Activated T-helper 1 cell treated with anti-CD3 and anti-CD28 coated beads, Interleukin-12 subunit alpha, Interleukin-12 subunit beta, Interleukin-2, Interleukin-4 antibody, amounts not matched to agents 30 ng/mL and 10 ng/mL and 1 ng/mL, durations not matched to agents 14 hours and 24 hours and 36 hours (primary cell): Measurements from ENCODE around the gene HYAL2. TPM values are rescaled to one million over a fixed set of nuclear protein-coding genes. Genes with fewer than 3 reads are reported as not detected.
"Not testable (repeated sequence)": the region's sequence is repeated elsewhere in the genome, so short reads cannot be mapped to it uniquely, and the experiment has no call there.

Experiments used
- DNase-seq: peaks from one replicate; pipeline ENCODE4 v3.0.0; 2021; ENCODE audit warnings: low spot score
- H3K27ac Mint-ChIP-seq: one replicate; pipeline ENCODE4 v1.8.0; 2021; ENCODE audit warnings: mild to moderate bottlenecking, mixed read lengths
- H3K27me3 Mint-ChIP-seq: one replicate; pipeline ENCODE4 v1.8.0; 2022; ENCODE audit warnings: mild to moderate bottlenecking, moderate library complexity, mixed read lengths; ENCODE audit not compliant: insufficient read depth
- H3K36me3 Mint-ChIP-seq: one replicate; pipeline ENCODE4 v1.8.0; 2021; ENCODE audit warnings: low read depth, mixed read lengths
- H3K4me1 Mint-ChIP-seq: one replicate; pipeline ENCODE4 v1.8.0; 2021; ENCODE audit warnings: low read depth, mixed read lengths
- H3K4me3 Mint-ChIP-seq: one replicate; pipeline ENCODE4 v1.8.0; 2021; ENCODE audit warnings: mild to moderate bottlenecking, moderate library complexity, mixed read lengths
- H3K9me3 Mint-ChIP-seq: one replicate; pipeline ENCODE4 v1.8.0; 2021; ENCODE audit warnings: mixed read lengths
- intact Hi-C: fragments of 100-400 bp; cut with micrococcal nuclease; formaldehyde crosslinking; loops from one replicate; pipeline ENCODE4 v1.15.1; 2024
- total RNA-seq: library from RNA; stranded (reverse); gene quantifications from 2 replicates; pipeline ENCODE4 v1.2.3, GENCODE V29; 2022

HYAL2 gene
- total RNA-seq, 1 donor from 2014 or later: 15.5 TPM

GRCh38 chr3:50314342-50314741, 8.2 kb downstream of the HYAL2 start:
- Mint-ChIP-seq H3K27ac (no peak overlapping the region), H3K27me3 (no peaks in the 10 kb centered on the region), H3K4me3 (no peak overlapping the region), H3K9me3 (no peaks in the 10 kb centered on the region), H3K4me1 (peaks cover 18% of the 10 kb centered on the region), H3K36me3 (peaks cover 16% of the 10 kb centered on the region)
- intact Hi-C loops: no loop called here
- DNase-seq: no peak

GRCh38 chr3:50312041-50312440, 10.5 kb downstream of the HYAL2 start:
- DNase-seq, H3K4me3 Mint-ChIP-seq: not testable (repeated sequence)

GRCh38 chr3:50304601-50305000, 17.9 kb downstream of the HYAL2 start:
- no peaks in the 10 kb centered on the region for H3K9me3 Mint-ChIP-seq
- peaks cover 1% of the 10 kb centered on the region for H3K27me3 Mint-ChIP-seq
- intact Hi-C loops: no loop called here
- DNase-seq: no peak
- H3K36me3 Mint-ChIP-seq: no peaks in the 10 kb centered on the region
- no peak overlapping the region for H3K4me3 Mint-ChIP-seq
- no peak overlapping the region for H3K27ac Mint-ChIP-seq
- H3K4me1 Mint-ChIP-seq: peaks cover 10% of the 10 kb centered on the region

More at GRCh38 chr3:50312041-50312440, 10.5 kb downstream of the HYAL2 start:
- H3K9me3 Mint-ChIP-seq, H3K27me3 Mint-ChIP-seq, H3K36me3 Mint-ChIP-seq, H3K27ac Mint-ChIP-seq, H3K4me1 Mint-ChIP-seq, intact Hi-C loops: not testable (repeated sequence)

GRCh38 chr3:50303013-50303815, 19.3 kb downstream of the HYAL2 start, which contains the start of gene HYAL1:
Gene HYAL1, minus strand, starts transcription at chr3:50303574. Its CDS starts 618 bp downstream, at chr3:50302956.
- peaks cover 1% of the 10 kb centered on the region for H3K27me3 Mint-ChIP-seq
- H3K4me1 Mint-ChIP-seq: peaks cover 12% of the 10 kb centered on the region
- intact Hi-C loops: no loop called here
- no peaks in the 10 kb centered on the region for H3K36me3 Mint-ChIP-seq
- no peaks in the 10 kb centered on the region for H3K9me3 Mint-ChIP-seq
- H3K27ac Mint-ChIP-seq: no peak within 1 kb of the TSS
- DNase-seq: no peak
- H3K4me3 Mint-ChIP-seq: no peak within 1 kb of the TSS

GRCh38 chr3:50302095-50303012, 20.2 kb downstream of the HYAL2 start:
- no peak overlapping the region for H3K4me3 Mint-ChIP-seq
- intact Hi-C loops: no loop called here
- no peaks in the 10 kb centered on the region for H3K9me3 Mint-ChIP-seq
- no peak overlapping the region for H3K27ac Mint-ChIP-seq
- peaks cover 15% of the 10 kb centered on the region for H3K4me1 Mint-ChIP-seq
- DNase-seq: no peak
- peaks cover 1% of the 10 kb centered on the region for H3K27me3 Mint-ChIP-seq
- no peaks in the 10 kb centered on the region for H3K36me3 Mint-ChIP-seq

GRCh38 chr3:50300681-50301254, 21.8 kb downstream of the HYAL2 start:
- Mint-ChIP-seq H3K9me3 (no peaks in the 10 kb centered on the region), H3K36me3 (no peaks in the 10 kb centered on the region), H3K27ac (peak overlapping the region; percentile 95), H3K27me3 (peaks cover 1% of the 10 kb centered on the region), H3K4me1 (peaks cover 15% of the 10 kb centered on the region), H3K4me3 (peak overlapping the region; percentile 94)
- no peak for DNase-seq
- intact Hi-C loops: no loop called here

- DNase-seq: no peak
- Mint-ChIP-seq H3K27me3 (peaks cover 1% of the 10 kb centered on the region), H3K9me3 (no peaks in the 10 kb centered on the region), H3K4me3 (peak overlapping the region; percentile 94), H3K27ac (peak overlapping the region; percentile 95), H3K4me1 (peaks cover 15% of the 10 kb centered on the region), H3K36me3 (no peaks in the 10 kb centered on the region)
- intact Hi-C loops: loop anchor here (1.0 to 5.0 kb wide), 16 partner anchors 21 to 1899 kb away; partner anchors contain the start of genes ALAS1, APEH, C3orf18 and CYB561D2
These were observed 22.4 kb downstream of the HYAL2 start for GRCh38 chr3:50299929-50300680.

- peak overlapping the region; percentile 95 for H3K27ac Mint-ChIP-seq
- peaks cover 15% of the 10 kb centered on the region for H3K4me1 Mint-ChIP-seq
- peak overlapping the region; percentile 94 for H3K4me3 Mint-ChIP-seq
- H3K27me3 Mint-ChIP-seq: peaks cover 1% of the 10 kb centered on the region
- no peak for DNase-seq
- no peaks in the 10 kb centered on the region for H3K9me3 Mint-ChIP-seq
- intact Hi-C loops: loop anchor here (1.0 to 5.0 kb wide), 16 partner anchors 22 to 1899 kb away; partner anchors contain the start of genes ALAS1, APEH, C3orf18 and CYB561D2
- H3K36me3 Mint-ChIP-seq: no peaks in the 10 kb centered on the region
These were observed 23.0 kb downstream of the HYAL2 start for GRCh38 chr3:50299638-50299928.

- Mint-ChIP-seq H3K4me1 (peaks cover 15% of the 10 kb centered on the region), H3K27me3 (no peaks in the 10 kb centered on the region), H3K4me3 (peak within 1 kb of the TSS; percentile 94), H3K36me3 (no peaks in the 10 kb centered on the region), H3K9me3 (no peaks in the 10 kb centered on the region), H3K27ac (peak within 1 kb of the TSS; percentile 95)
- intact Hi-C loops: loop anchor here (1.0 to 5.0 kb wide), 16 partner anchors 22 to 1900 kb away; partner anchors contain the start of genes ALAS1, APEH, C3orf18 and CYB561D2
- DNase-seq: peak; percentile 99
These were observed 23.5 kb downstream of the HYAL2 start, which contains the start of the genes HYAL3 and NAA80 for GRCh38 chr3:50298836-50299637. Gene HYAL3, minus strand, starts transcription at chr3:50299405. Its CDS starts 3,803 bp downstream, at chr3:50295602. Gene NAA80, minus strand, starts transcription at chr3:50299405. Its CDS starts 1,942 bp downstream, at chr3:50297463.

GRCh38 chr3:50297896-50298725, 24.4 kb downstream of the HYAL2 start:
- H3K4me3 Mint-ChIP-seq: peak overlapping the region; percentile 94
- no peaks in the 10 kb centered on the region for H3K36me3 Mint-ChIP-seq
- no peaks in the 10 kb centered on the region for H3K27me3 Mint-ChIP-seq
- DNase-seq: no peak
- peaks cover 15% of the 10 kb centered on the region for H3K4me1 Mint-ChIP-seq
- H3K27ac Mint-ChIP-seq: peak overlapping the region; percentile 95
- intact Hi-C loops: loop anchor here (2.0 to 5.0 kb wide), 4 partner anchors 357 to 1901 kb away; partner anchors contain the start of genes ALAS1, APEH, RBM6 and TRAIP
- H3K9me3 Mint-ChIP-seq: no peaks in the 10 kb centered on the region

- Mint-ChIP-seq H3K27ac (no peak overlapping the region), H3K4me3 (peak overlapping the region; percentile 94), H3K27me3 (no peaks in the 10 kb centered on the region), H3K4me1 (peaks cover 22% of the 10 kb centered on the region), H3K36me3 (no peaks in the 10 kb centered on the region), H3K9me3 (no peaks in the 10 kb centered on the region)
- no peak for DNase-seq
- intact Hi-C loops: loop anchor here (5.0 kb wide), 1 partner anchor 625 kb away; the partner anchor contains the start of gene APEH
These were observed 25.2 kb downstream of the HYAL2 start for GRCh38 chr3:50297384-50297775.
